AG04450 (cell line): Measurements from ENCODE around the gene ATL3. TPM values are rescaled to one million over a fixed set of nuclear protein-coding genes. Genes with fewer than 3 reads are reported as not detected.

Experiments
- CTCF ChIA-PET: fragments of 300-600, 350-600 bp; formaldehyde crosslinking; extraction: SDS; loops from one replicate; lab custom pipeline; 2022; ENCODE audit warnings: antibody characterized with exemption, inconsistent platforms; lab: Charles Lee
- POLR2A ChIA-PET: fragments of 350-600 bp; formaldehyde crosslinking; extraction: SDS; loops from one replicate; lab custom pipeline; 2021; ENCODE audit warnings: antibody characterized with exemption, inconsistent platforms; lab: Yijun Ruan, JAX
- DNase-seq: peaks from one replicate; pipeline ENCODE4 v3.0.0-alpha.2; 2011; ENCODE audit warnings: low read depth, low spot score
- H3K27ac ChIP-seq: one replicate; pipeline ENCODE4 v1.5.1; 2012; ENCODE audit warnings: low read depth, low read length, control low read depth
- H3K27me3 ChIP-seq: one replicate; pipeline ENCODE4 v1.6.0; 2012; ENCODE audit warnings: low read length; ENCODE audit not compliant: control insufficient read depth, insufficient read depth
- H3K4me3 ChIP-seq: 2 replicates; pipeline ENCODE4 v1.5.1; 2011; ENCODE audit warnings: mild to moderate bottlenecking, low read depth, low read length, control low read depth
- H3K9me3 ChIP-seq: 2 replicates; pipeline ENCODE4 v1.5.1; 2012; ENCODE audit warnings: low read length; ENCODE audit not compliant: control insufficient read depth, insufficient read depth
- CTCF ChIP-seq: IDR thresholded peaks from 2 replicates; pipeline ENCODE4 v1.5.1; 2011; ENCODE audit warnings: low read depth, low read length, control low read depth, inconsistent platforms
- polyA plus RNA-seq: library from polyadenylated mRNA; depleted of rRNA; stranded (reverse); fragments of >200 nt; gene quantifications from 2 replicates; pipeline ENCODE4 v1.2.3, GENCODE V29; 2011

Gene ATL3
- polyA plus RNA-seq, 1 experiment: 52.3 TPM

DNA sequence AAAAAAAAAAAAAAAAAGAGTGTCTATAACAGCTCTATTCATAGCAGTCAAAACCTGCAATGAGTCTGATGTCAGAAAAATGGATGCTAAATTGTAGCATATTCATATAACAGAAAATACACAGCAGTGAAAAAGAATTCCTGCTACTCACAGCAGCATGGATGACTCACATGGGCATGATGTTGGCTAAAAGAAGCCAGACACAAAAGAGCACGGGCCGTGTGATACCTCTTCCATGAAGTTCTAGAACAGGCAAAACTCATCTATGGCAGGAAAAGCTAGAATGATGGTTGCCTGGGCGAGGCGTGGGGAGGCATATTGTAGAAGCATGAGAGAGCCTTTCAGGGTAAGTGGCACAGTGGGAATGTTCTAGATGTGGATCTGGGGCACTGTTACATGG, 75.9 kb downstream of the ATL3 start:
- Histone ChIP-seq H3K27me3 (no peaks in the 10 kb centered on the region), H3K9me3 (no peaks in the 10 kb centered on the region), H3K4me3 (no peak overlapping the region), H3K27ac (no peak overlapping the region)
- CTCF ChIA-PET: no interaction called here
- no peak for DNase-seq
- no peak for TF ChIP-seq CTCF
- POLR2A ChIA-PET: interaction anchor here (0.7 kb wide), 1 partner anchor 12 kb away, joined by 3 read pairs; no protein-coding TSS in a partner anchor

DNA sequence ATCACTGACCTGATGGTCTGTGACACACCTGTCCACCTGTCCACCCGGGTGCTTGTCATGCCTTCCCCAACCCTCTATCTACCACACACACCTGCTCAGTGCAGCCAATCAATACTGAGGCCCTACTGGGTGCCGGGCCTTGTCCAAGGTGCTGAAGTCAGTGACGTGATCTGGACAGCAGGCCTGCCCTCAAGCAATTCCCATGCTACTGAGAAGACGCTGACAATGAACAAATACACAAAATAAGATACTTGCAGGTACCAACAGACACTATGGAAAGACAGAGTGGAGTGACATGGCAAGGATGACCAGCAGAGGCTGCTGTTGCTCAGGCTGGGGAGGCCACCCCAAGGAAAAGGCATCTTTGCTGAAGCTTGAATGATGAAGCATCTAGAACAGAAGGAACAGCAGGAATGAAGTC, 78.2 kb downstream of the ATL3 start:
- POLR2A ChIA-PET: no interaction called here
- no peaks in the 10 kb centered on the region for H3K27me3 ChIP-seq
- CTCF ChIA-PET: interaction anchor here (1.0 to 1.2 kb wide), 6 partner anchors 36 to 145 kb away, joined by 3 to 4 read pairs (median 4); no protein-coding TSS in a partner anchor

GRCh38 chr11:63590024-63590788, 81.0 kb downstream of the ATL3 start:
- POLR2A ChIA-PET: no interaction called here
- no peak for TF ChIP-seq CTCF
- CTCF ChIA-PET: no interaction called here
- no peaks in the 10 kb centered on the region for H3K27me3 ChIP-seq
- no peak overlapping the region for H3K4me3 ChIP-seq
- no peaks in the 10 kb centered on the region for H3K9me3 ChIP-seq
- DNase-seq: no peak
- H3K27ac ChIP-seq: no peak overlapping the region

More for the DNA sequence above, 78.2 kb downstream of the ATL3 start:
- H3K4me3 ChIP-seq: no peak overlapping the region
- TF ChIP-seq CTCF: peak; percentile 67
- DNase-seq: no peak
- no peak overlapping the region for H3K27ac ChIP-seq
- H3K9me3 ChIP-seq: no peaks in the 10 kb centered on the region

GRCh38 chr11:63589000-63589399, 82.2 kb downstream of the ATL3 start:
- no peak for DNase-seq
- Histone ChIP-seq H3K4me3 (no peak overlapping the region), H3K9me3 (no peaks in the 10 kb centered on the region), H3K27me3 (no peaks in the 10 kb centered on the region), H3K27ac (no peak overlapping the region)
- CTCF ChIA-PET: no interaction called here
- no peak for TF ChIP-seq CTCF
- POLR2A ChIA-PET: no interaction called here

- Histone ChIP-seq H3K27ac (no peak overlapping the region), H3K4me3 (no peak overlapping the region), H3K9me3 (no peaks in the 10 kb centered on the region), H3K27me3 (no peaks in the 10 kb centered on the region)
- TF ChIP-seq CTCF: no peak
- no peak for DNase-seq
- ChIA-PET CTCF (interaction anchor here (0.7 kb wide), 1 partner anchor 37 kb away, joined by 4 read pairs; no protein-coding TSS in a partner anchor), POLR2A (no interaction called here)
Observed at GRCh38 chr11:63586451-63587166, 84.6 kb downstream of the ATL3 start.
